Heart left ventricle (tissue), 16 donors: ENCODE measurements around the gene RAB43. TPM values are rescaled to one million over a fixed set of nuclear protein-coding genes. Genes with fewer than 3 reads are reported as not detected.

Source experiments
- ATAC-seq, 4 donors: fragments of 200-7000 bp; cut with Tn5 transposase; one replicate each; pipeline ENCODE4 v1.9.1; 2020 to 2022; ENCODE audit warnings: moderate library complexity in 4 of 4, mild to moderate bottlenecking in 3 of 4, moderate number of reproducible peaks in 1 of 4
- DNase-seq, 5 donors: peaks; one replicate each; pipeline ENCODE4 v3.0.0-alpha.2; 2020
- H3K27ac ChIP-seq, 12 donors: fragments of 200-600 bp; sonication (generic) in 4 of 12; one replicate each; pipeline versions ENCODE4 v1.5.0 to v1.8.0; 2016 to 2022; ENCODE audit warnings: mild to moderate bottlenecking in 2 of 12
- H3K27me3 ChIP-seq, 9 donors: fragments of 200-600 bp; sonication (generic) in 2 of 9; one replicate each; pipeline versions ENCODE4 v1.5.1 to v1.8.0; 2016 to 2022; ENCODE audit warnings: mild to moderate bottlenecking in 3 of 9
- H3K36me3 ChIP-seq, 9 donors: fragments of 200-600 bp; sonication (generic) in 2 of 9; one replicate each; pipeline versions ENCODE4 v1.5.0 to v1.8.0; 2018 to 2022; ENCODE audit warnings: mild to moderate bottlenecking in 2 of 9
- H3K4me1 ChIP-seq, 12 donors: fragments of 200-600 bp; sonication (generic) in 4 of 12; one replicate each; pipeline versions ENCODE4 v1.5.0 to v1.8.0; 2016 to 2022; ENCODE audit warnings: mild to moderate bottlenecking in 3 of 12
- H3K4me3 ChIP-seq, 12 donors: fragments of 200-600 bp; sonication (generic) in 4 of 12; one replicate each; pipeline versions ENCODE4 v1.5.0 to v1.8.0; 2017 to 2022; ENCODE audit warnings: mild to moderate bottlenecking in 9 of 12, moderate library complexity in 4 of 12
- H3K9me3 ChIP-seq, 12 donors: fragments of 200-600 bp; sonication (generic) in 4 of 12; one replicate each; pipeline versions ENCODE4 v1.5.0 to v1.8.0; 2016 to 2022; ENCODE audit warnings: mild to moderate bottlenecking in 1 of 12
- POLR2A ChIP-seq, 2 donors: fragments of 450-650 bp; IDR thresholded peaks; one replicate each; pipeline ENCODE4 v1.6.1; 2017; ENCODE audit warnings: antibody characterized with exemption in 2 of 2, mild to moderate bottlenecking in 2 of 2, moderate library complexity in 2 of 2
- WGBS, 4 donors: extraction: QIAGEN DNeasy Blood & Tissue Kit in 2 of 4; methylation state at CpG; one replicate each; pipeline versions ENCODE4 v1.1.5 to v1.1.7; 2013 to 2018; 5-methylcytosine and 5-hydroxymethylcytosine counted together
- intact Hi-C, 10 donors: fragments of 100-400 bp; cut with DNase I; formaldehyde crosslinking; loops; one replicate each; pipeline versions ENCODE4 v1.11.1 to v1.14.2; 2022
- polyA plus RNA-seq, 2 donors: library from polyadenylated mRNA; stranded (reverse); fragments of 200-250 nt; gene quantifications; one replicate each; pipeline ENCODE4 v1.2.3, GENCODE V29; 2013
- total RNA-seq, 9 donors: library from RNA; depleted of rRNA in 2 of 9; stranded (reverse); fragments of >200 nt in 2 of 9; fragmentation: NEBNext Ultra II Directional in 3 of 9; extraction: Animal tissue kit (Norgen Biotek cat#: 25700) in 3 of 9; gene quantifications; one replicate each; pipeline versions ENCODE4 v1.1.0 to v1.2.4, GENCODE V29; 2016 to 2023
- TF ChIP-seq, protein P1 (sequence below), 12 donors: fragments of 200-600 bp; sonication (generic) in 4 of 12; IDR thresholded peaks; one replicate each; pipeline versions ENCODE4 v1.5.0 to v1.8.0; 2018 to 2022; ENCODE audit warnings: antibody characterized with exemption in 12 of 12, mild to moderate bottlenecking in 5 of 12
- donor health status: ischemic (EF 13 %, LVEDD 7.1; RV severe dilation, severe dysfunction).
- donor health status: healthy with polysubstance abuse.
- donor health status: DM: no; HTN: yes; CAD: no.
- donor health status: DM: no; HTN: no; CAD: no.
- donor health status: ischemic (EF 25% LVEDD 6.9; RV normal size, moderate dysfunction).
- donor health status: ischemic (EF 25% LVEDD 5.7; RV mildly dilated, moderate dysfunction).
- donor health status: healthy.
- donor health status: DM: yes; HTN: yes; CAD: no.
- donor health status: ischemic (EF 35%, LVEDD 5.7; RV mildly dilated, moderate dysfunction).
- donor health status: nonischemic (EF 11% LVEDD 7.7; RV severe dilation, severe dysfunction).
- donor health status: DM: yes; HTN: yes; CAD: no.
- donor health status: PGD.
- donor health status: ischemic (EF 29% LVEDD 5.4; RV normal size, mild dysfunction).
- donor health status: nonischemic (EF 23%, LVEDD 6.1; RV moderate dilation, normal function).

RAB43 gene
- total and polyA plus RNA-seq, 11 donors: 1.3 to 10.3 (median 3.3) TPM

GRCh38 chr3:129104498-129105079 lies 17.0 kb downstream of the RAB43 start:
- peaks cover 0 to 44% (median 8%) of the 10 kb centered on the region in 9 donors for H3K36me3 ChIP-seq
- H3K27me3 ChIP-seq: no peaks in the 10 kb centered on the region
- H3K4me3 ChIP-seq: no peak overlapping the region
- H3K27ac ChIP-seq: no peak overlapping the region
- H3K4me1 ChIP-seq: peaks cover 0 to 33% (median 12%) of the 10 kb centered on the region in 12 donors
- WGBS, 4 donors: 84 to 92% (median 90%) methylated on average over 6 of the region's 6 CpGs
- no peak for TF ChIP-seq POLR2A (IDR thresholded peaks at IDR 0.05)
- TF ChIP-seq, protein P1, sequence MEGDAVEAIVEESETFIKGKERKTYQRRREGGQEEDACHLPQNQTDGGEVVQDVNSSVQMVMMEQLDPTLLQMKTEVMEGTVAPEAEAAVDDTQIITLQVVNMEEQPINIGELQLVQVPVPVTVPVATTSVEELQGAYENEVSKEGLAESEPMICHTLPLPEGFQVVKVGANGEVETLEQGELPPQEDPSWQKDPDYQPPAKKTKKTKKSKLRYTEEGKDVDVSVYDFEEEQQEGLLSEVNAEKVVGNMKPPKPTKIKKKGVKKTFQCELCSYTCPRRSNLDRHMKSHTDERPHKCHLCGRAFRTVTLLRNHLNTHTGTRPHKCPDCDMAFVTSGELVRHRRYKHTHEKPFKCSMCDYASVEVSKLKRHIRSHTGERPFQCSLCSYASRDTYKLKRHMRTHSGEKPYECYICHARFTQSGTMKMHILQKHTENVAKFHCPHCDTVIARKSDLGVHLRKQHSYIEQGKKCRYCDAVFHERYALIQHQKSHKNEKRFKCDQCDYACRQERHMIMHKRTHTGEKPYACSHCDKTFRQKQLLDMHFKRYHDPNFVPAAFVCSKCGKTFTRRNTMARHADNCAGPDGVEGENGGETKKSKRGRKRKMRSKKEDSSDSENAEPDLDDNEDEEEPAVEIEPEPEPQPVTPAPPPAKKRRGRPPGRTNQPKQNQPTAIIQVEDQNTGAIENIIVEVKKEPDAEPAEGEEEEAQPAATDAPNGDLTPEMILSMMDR (IDR thresholded peaks at IDR 0.05): no peak
- H3K9me3 ChIP-seq: no peaks in the 10 kb centered on the region
- ATAC-seq: no peak
- intact Hi-C loops: loop anchor here in 1 of 10 donors (5.0 kb wide), 1 partner anchor 132 kb away; no protein-coding TSS in a partner anchor
- DNase-seq: no peak

GRCh38 chr3:129104051-129104450 lies 17.6 kb downstream of the RAB43 start:
- no peak overlapping the region for H3K27ac ChIP-seq
- DNase-seq: no peak
- H3K27me3 ChIP-seq: no peaks in the 10 kb centered on the region

GRCh38 chr3:129103296-129103695 lies 18.3 kb downstream of the RAB43 start:
- Histone ChIP-seq H3K9me3 (no peaks in the 10 kb centered on the region), H3K4me3 (no peak overlapping the region), H3K27ac (no peak overlapping the region), H3K36me3 (peaks cover 0 to 33% (median 3%) of the 10 kb centered on the region in 9 donors), H3K4me1 (peaks cover 0 to 33% (median 12%) of the 10 kb centered on the region in 12 donors), H3K27me3 (no peaks in the 10 kb centered on the region)
- ATAC-seq (no peak), DNase-seq (no peak)
- 90 to 94% (median 93%) methylated on average over 7 of the region's 7 CpGs for WGBS, 4 donors
- intact Hi-C loops: loop anchor here in 1 of 10 donors (5.0 kb wide), 1 partner anchor 131 kb away; no protein-coding TSS in a partner anchor
- TF ChIP-seq, protein P1 (IDR thresholded peaks at IDR 0.05): no peak
- no peak for TF ChIP-seq POLR2A (IDR thresholded peaks at IDR 0.05)

More at GRCh38 chr3:129104051-129104450, 17.6 kb downstream of the RAB43 start:
- peaks cover 0 to 33% (median 12%) of the 10 kb centered on the region in 12 donors for H3K4me1 ChIP-seq
- H3K36me3 ChIP-seq: peaks cover 0 to 39% (median 5%) of the 10 kb centered on the region in 9 donors
- no peak for ATAC-seq
- H3K9me3 ChIP-seq: no peaks in the 10 kb centered on the region
- no peak overlapping the region for H3K4me3 ChIP-seq
- 95 to 98% (median 97%) methylated on average over 6 of the region's 6 CpGs for WGBS, 4 donors
- TF ChIP-seq, protein P1 (IDR thresholded peaks at IDR 0.05): no peak
- TF ChIP-seq POLR2A (IDR thresholded peaks at IDR 0.05): no peak
- intact Hi-C loops: loop anchor here in 1 of 10 donors (5.0 kb wide), 1 partner anchor 132 kb away; no protein-coding TSS in a partner anchor

GRCh38 chr3:129101370-129102138 lies 20.1 kb downstream of the RAB43 start:
- H3K4me3 ChIP-seq: no peak overlapping the region
- H3K4me1 ChIP-seq: peaks cover 0 to 29% (median 12%) of the 10 kb centered on the region in 12 donors
- H3K9me3 ChIP-seq: no peaks in the 10 kb centered on the region
- H3K27me3 ChIP-seq: no peaks in the 10 kb centered on the region
- H3K27ac ChIP-seq: no peak overlapping the region
- 52 to 58% (median 55%) methylated on average over 12 of the region's 12 CpGs for WGBS, 4 donors
- DNase-seq: peak in 1 of 5 donors; percentile 34
- peaks cover 0 to 17% (median 0%) of the 10 kb centered on the region in 9 donors for H3K36me3 ChIP-seq
- TF ChIP-seq, protein P1 (IDR thresholded peaks at IDR 0.05): no peak
- no peak for TF ChIP-seq POLR2A (IDR thresholded peaks at IDR 0.05)
- intact Hi-C loops: loop anchor here in 1 of 10 donors (5.0 kb wide), 1 partner anchor 129 kb away; no protein-coding TSS in a partner anchor
- ATAC-seq: peak; percentile 61 to 77 (median 66)
